Measurements from ENCODE around the gene SULF2.
A peak's percentile ranks its signal among the peaks of the same experiment; 100 is the strongest.

The SULF2 gene

GRCh38 chr20:47782920-47783552 lies 2.2 kb downstream of the SULF2 start:
- no peak for DNase-seq

- DNase-seq, result no peak
These were observed 3.2 kb downstream of the SULF2 start for GRCh38 chr20:47782076-47782475.

- no peak for DNase-seq
These were observed 3.6 kb downstream of the SULF2 start for GRCh38 chr20:47781632-47782031.

- no peak for DNase-seq
These were observed 4.4 kb downstream of the SULF2 start for GRCh38 chr20:47780720-47781389.

- no peak for DNase-seq
These were observed 6.6 kb downstream of the SULF2 start for GRCh38 chr20:47778398-47779354.

GRCh38 chr20:47777220-47777619 lies 8.1 kb downstream of the SULF2 start:
- DNase-seq, result no peak

GRCh38 chr20:47776639-47777038 lies 8.6 kb downstream of the SULF2 start:
- DNase-seq, result no peak

GRCh38 chr20:47775841-47776240 lies 9.4 kb downstream of the SULF2 start:
- no peak for DNase-seq

GRCh38 chr20:47775039-47775438 lies 10.2 kb downstream of the SULF2 start:
- no peak for DNase-seq

GRCh38 chr20:47774131-47774777 lies 11.0 kb downstream of the SULF2 start:
- no peak for DNase-seq

- no peak for DNase-seq
These were observed 11.9 kb downstream of the SULF2 start for GRCh38 chr20:47773371-47773786.

GRCh38 chr20:47770935-47771334 lies 14.3 kb downstream of the SULF2 start:
- DNase-seq, result no peak

GRCh38 chr20:47768016-47768824 lies 17.1 kb downstream of the SULF2 start:
- DNase-seq, result no peak

- no peak for DNase-seq
These were observed 19.3 kb downstream of the SULF2 start for GRCh38 chr20:47765691-47766594.

GRCh38 chr20:47765271-47765670 lies 20.0 kb downstream of the SULF2 start:
- no peak for DNase-seq

GRCh38 chr20:47764154-47764733 lies 21.0 kb downstream of the SULF2 start:
- peak; percentile 51 for DNase-seq

- no peak for DNase-seq
These were observed 22.5 kb downstream of the SULF2 start for GRCh38 chr20:47762699-47763268.

GRCh38 chr20:47761482-47762047 lies 23.7 kb downstream of the SULF2 start:
- no peak for DNase-seq

- no peak for DNase-seq
These were observed 24.4 kb downstream of the SULF2 start for GRCh38 chr20:47760686-47761481.

Measured in 8988T (cell line).